ENCODE results near the gene ARHGAP9.
"Not testable (repeated sequence)": the region's sequence is repeated elsewhere in the genome, so short reads cannot be mapped to it uniquely, and the experiment has no call there.

The ARHGAP9 gene

GRCh38 chr12:57495051-57495701, 15.5 kb upstream of the ARHGAP9 start:
- DNase-seq (ENCODE audit: low read depth in 2 of 2): not testable (repeated sequence)

DNA sequence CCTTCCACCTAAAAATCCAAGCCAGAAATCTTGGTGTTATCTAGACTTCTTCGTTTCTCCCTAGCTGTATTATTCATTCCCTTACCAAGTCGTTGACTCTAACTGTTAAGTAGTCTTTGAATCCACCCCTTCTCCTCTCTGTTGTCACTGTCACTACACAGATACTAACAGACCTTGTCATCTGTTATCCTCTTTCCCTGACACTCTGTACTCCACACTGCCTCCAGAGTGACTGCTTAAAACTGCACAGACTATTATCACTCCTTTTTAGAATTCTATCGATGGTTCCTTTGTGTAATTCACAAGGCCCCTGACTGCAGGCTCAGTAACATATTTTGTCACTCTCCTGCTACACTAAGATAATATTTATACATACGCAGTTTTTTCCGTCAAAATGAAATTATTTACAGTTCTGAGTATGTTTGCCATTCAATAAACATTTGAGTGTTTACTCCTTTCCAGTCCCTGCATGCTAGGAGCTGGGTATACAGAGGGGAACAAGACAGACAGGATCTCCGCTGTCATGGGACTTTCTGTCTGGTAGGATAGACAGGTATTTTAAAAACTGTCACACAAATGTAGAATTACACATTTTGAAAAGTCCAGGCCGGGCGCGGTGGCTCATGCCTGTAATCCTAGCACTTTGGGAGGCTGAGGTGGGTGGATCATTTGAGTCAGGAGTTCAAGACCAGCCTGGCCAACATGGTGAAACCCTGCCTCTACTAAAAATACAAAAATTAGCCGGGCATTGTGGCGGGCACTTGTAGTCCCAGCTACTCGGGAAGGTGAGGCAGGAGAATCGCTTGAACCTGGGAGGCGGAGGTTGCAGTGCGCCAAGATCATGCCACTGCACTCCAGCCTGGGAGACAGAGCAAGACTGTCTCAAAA, 12.0 kb upstream of the ARHGAP9 start:
- no peak for DNase-seq (ENCODE audit: low read depth in 2 of 2)

GRCh38 chr12:57490126-57490525, 10.5 kb upstream of the ARHGAP9 start:
- DNase-seq (ENCODE audit: low read depth in 2 of 2): no peak

DNA sequence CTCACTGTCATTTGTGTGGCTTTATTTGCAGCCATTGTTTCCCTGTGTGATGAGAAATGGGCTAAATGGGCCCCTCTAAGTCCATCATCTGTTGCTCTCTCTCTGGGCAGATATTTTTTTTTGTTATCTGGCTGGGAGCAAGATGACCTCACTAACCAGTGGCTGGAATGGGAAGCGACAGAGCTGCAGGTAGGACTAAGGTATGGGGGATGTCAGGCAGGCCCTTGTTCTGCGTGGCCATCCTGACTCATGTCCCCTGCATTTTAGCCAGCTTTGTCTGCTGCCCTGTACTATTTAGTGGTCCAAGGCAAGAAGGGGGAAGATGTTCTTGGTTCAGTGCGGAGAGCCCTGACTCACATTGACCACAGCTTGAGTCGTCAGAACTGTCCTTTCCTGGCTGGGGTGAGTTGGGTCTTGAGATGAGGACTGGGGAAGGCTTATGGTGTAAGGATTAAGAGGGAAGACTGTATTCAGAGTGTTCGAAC, 9.5 kb upstream of the ARHGAP9 start:
- no peak for DNase-seq (ENCODE audit: low read depth in 2 of 2)

DNA sequence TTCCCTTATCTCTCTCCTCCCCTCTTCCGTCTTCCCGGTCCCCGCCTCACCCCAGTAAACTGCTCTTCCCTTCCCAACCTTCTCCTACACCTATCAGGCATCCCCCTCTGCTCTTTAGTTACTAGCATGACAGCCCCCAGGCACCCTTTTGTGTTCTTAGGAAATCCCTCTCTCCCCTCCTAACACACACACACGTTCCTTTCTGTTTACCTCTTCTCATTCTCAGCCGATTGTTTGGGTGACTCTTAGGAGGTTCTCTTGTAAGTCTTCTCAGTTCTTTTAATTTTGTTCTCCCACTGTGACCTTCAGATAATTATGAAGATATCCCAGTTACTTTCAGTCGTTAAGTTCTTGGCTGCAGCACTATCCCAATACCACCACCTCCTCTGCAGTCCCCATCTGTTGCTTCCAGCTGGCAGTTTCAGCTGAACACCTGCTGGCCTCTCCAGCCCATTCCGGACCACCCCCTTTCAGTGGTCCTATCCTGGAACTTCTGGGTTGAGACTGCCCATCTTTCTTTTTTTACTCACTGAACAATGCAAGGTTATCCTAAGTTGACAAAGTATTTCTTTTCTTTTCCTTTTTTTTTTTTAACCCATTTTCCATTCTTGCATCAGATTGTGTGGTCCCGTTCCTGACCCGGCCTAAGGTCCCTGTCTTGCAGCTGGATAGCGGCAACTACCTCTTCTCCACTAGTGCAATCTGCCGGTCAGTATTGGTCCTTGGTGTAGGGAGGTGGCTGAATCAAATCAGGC, 8.9 kb upstream of the ARHGAP9 start:
- no peak for DNase-seq (ENCODE audit: low read depth in 2 of 2)

- peak; percentile 79 to 85 for DNase-seq (ENCODE audit: low read depth in 2 of 2)
Observed at GRCh38 chr12:57487597-57488401, 8.1 kb upstream of the ARHGAP9 start, which contains the start of gene MARS1. MARS1 (plus strand) TSS chr12:57488068; CDS start chr12:57488091, 23 bp downstream.

GRCh38 chr12:57487055-57487596, 7.5 kb upstream of the ARHGAP9 start:
- no peak for DNase-seq (ENCODE audit: low read depth in 2 of 2)

DNA sequence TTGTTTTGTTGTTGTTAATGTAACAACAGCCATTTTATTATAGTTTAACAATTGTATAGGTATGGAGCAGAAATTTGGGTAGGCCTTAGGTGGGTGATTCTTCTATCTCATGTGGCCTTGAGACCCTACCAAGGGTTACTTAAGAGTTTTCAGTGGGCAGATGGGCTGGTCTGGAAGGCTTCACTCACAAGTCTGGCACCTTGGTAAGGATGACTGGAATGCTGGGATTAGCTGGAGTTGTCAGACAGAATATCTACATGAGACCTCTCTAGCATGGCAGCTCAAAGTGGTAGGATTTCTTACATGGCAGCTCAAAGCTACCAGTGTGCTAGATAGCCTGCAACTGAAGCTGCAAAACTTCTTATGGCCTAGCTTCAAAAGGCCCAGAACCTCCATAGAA, 6.0 kb upstream of the ARHGAP9 start:
- no peak for DNase-seq (ENCODE audit: low read depth in 2 of 2)

DNA sequence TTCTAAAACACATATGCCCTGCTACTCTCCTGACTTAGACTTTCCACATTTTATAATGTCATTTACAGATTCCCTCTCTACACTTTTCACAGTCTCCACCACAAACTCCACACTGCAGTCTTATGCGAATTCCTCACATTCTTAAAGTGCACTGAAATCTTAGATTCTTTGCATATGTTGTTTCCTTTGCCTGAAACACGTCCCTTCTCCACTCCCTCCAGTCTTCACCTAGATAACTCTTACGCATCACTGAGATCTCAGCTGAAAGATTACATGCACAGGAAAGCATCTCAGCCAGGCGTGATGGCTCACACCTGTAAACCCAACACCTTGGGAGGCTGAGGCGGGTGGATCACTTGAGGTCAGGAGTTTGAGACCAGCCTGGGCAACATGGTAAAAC, 3.8 kb upstream of the ARHGAP9 start:
- DNase-seq (ENCODE audit: low read depth in 2 of 2): no peak

DNA sequence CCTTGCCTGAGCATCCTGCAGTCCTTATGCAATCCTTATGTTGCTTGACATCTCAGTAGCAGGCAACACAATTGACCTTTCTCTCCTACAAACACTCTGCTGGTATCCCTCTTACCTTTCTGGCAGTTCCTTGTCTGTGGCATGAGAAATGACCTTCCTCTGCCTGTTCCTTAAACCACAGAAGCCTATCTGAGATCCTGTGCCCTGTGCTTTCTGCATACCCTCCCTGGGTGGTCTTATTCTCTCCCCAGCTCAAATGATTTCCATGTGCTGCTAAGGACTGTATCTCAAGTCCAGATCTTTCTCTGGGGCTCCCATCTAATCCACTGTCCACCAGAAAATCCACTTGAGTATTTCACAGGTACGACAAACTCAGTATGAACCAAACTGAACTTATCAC, 2.0 kb upstream of the ARHGAP9 start:
- no peak for DNase-seq (ENCODE audit: low read depth in 2 of 2)

DNA sequence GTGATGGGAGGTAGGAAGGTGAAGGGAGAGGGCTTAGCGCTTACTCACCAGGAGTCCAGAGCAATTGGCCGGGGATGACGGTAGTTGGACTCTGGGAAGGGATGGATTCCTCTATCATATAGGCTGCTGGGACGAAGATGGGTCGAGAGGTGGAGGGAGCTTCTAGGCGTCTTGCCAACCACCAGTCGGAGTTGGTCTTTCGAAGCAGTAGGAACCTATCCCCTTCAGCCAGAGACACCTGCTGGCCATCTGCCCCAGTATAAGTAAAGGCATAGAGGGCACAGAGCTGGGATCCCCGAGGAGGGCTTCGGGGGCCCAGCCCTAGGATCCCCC, 657 bp downstream of the ARHGAP9 start:
- DNase-seq (ENCODE audit: low read depth in 2 of 2): no peak

GRCh38 chr12:57477710-57478681, 1.7 kb downstream of the ARHGAP9 start:
- no peak for DNase-seq (ENCODE audit: low read depth in 2 of 2)

GRCh38 chr12:57476993-57477709, 2.5 kb downstream of the ARHGAP9 start:
- DNase-seq (ENCODE audit: low read depth in 2 of 2): no peak

DNA sequence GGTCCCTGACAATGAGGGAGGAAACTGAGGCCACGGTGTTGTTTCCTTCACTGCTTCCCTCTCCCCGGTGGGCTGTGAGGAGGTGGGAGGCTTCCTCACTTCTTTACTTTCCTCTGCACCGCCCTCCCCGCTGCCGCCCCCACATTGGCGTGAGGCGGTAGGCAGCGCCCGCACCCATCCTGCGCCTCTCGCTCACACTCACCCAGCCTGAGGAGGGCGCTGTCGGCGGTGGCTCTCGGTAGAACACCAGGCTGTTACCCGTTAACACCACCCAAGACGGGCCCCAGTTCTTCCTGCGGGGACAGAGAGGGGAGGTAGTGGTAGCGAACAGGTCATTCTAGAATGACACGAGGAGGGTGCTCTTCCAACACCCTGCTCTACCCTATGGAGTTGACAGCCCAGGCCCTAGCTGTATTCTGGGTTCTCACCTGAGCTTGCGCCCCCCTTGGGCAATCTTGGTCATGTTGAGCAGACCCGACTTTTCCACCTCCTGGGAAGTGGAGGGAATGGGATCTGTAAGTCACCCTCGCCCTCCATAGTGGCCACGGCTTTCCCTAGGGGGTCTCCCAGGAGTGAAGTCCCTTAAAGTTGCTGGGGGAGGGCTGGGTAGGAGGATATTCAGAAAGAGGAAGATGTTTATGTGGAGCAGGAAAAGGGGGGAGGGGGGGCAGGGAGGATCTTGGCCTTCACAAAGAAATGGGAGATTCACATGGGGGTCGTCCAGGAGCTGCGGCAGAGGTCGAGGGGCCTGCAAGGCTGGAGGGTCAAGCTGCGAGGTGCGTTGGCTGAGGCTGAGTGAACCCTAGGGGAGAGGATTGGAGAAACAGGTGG, 3.3 kb downstream of the ARHGAP9 start:
- DNase-seq (ENCODE audit: low read depth in 2 of 2): no peak

DNA sequence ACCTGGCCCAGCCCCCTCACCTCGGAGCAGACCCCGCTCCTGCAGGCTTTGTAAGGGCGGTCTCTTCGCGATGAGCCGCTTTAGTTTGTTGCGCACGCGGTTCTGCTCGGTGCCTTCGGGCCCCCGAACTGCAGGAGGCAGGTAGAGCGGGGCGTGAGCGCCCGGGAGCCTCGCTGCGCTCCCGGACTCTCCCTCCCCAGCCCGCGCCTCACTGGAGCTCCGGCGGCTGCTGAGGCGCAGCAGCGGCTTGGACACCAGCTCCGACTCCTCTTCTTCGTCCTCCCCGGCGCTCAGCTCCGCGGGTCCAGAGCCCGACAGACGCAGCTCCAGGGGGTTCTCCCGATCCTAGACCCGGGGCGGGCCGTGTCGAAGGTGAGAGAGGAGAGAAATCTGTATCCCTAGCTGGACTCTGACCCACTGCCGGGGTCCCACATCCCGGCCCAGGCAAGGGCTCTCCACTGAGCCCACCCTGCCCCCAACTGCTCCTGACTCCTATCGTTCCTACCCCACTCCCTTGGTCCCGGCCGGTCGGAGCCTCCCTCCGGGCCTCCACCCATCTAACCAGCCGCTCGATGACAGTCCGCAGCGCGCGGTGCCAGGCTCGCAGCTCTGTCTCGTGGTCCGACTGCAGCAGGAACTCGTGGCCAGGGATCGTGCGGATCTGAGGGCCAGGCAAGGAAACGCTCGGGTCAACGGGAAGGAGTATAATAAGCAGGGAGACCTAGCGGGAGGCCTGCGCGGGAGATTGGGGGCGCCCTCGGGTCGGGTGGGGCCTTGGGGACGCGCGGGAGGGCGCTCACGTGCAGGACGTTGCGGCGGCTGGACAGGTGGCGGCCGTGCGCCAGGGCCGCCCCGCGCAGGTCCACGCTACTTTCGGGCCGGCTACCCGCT, 4.2 kb downstream of the ARHGAP9 start:
- DNase-seq (ENCODE audit: low read depth in 2 of 2): no peak

DNA sequence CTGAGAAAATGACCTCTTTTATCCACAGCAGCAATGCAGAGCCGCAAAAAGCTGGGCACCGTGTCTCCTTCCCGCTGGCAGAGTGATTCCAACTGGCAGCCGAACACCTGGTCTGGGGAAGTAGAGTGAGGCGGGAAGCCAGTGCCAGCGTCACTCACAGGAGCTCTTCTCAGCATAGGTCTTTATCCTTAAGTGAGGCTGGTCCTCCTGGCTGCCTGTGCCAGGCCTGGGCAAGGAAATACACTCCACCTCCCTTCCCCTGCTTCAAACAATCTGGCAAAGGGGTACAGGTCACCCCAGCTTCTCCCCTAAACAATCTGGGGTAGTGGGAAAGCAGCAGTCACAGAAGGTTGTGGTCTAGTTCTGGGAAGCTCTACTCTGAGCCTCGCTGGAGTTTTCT, 4.8 kb downstream of the ARHGAP9 start:
- DNase-seq (ENCODE audit: low read depth in 2 of 2): no peak

DNA sequence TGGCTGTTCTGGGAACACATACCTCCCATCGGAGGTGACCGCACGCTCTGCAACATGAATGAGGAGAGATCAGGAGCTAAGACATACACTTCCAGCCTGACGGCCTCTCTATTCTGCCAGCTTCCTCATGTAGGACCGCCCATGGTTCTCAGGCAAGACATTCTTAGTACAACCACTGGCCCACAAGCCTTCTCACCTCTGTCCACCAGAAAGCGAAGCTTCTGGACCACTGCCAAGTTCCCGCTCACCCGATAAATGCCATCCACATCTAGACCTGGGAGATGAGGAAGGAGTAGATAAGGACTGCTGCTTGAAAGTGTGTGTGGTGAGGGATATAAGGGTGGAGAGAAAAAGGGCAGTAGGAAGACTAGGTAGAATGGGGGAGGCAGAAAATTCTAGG, 5.2 kb downstream of the ARHGAP9 start:
- no peak for DNase-seq (ENCODE audit: low read depth in 2 of 2)
